Activated CD8-positive, alpha-beta memory T cell treated with anti-CD3 and anti-CD28 coated beads, Interleukin-2, amount 50 U/mL, for 1 hour (primary cell): ENCODE results near the gene CREG2.
"Not testable (repeated sequence)": the region's sequence is repeated elsewhere in the genome, so short reads cannot be mapped to it uniquely, and the experiment has no call there.

ENCODE experiments used
- DNase-seq: peaks from one replicate; pipeline ENCODE4 v3.0.0-alpha.2; 2020; ENCODE audit errors: extremely low read depth

CREG2 gene

GRCh38 chr2:101374821-101375561 lies 12.3 kb downstream of the CREG2 start:
- no peak for DNase-seq

GRCh38 chr2:101372792-101373191 lies 14.5 kb downstream of the CREG2 start:
- DNase-seq = no peak

GRCh38 chr2:101371636-101372035 lies 15.7 kb downstream of the CREG2 start:
- DNase-seq = no peak

- DNase-seq = no peak
Observed at GRCh38 chr2:101369100-101369499, 18.2 kb downstream of the CREG2 start.

- no peak for DNase-seq
Observed at GRCh38 chr2:101368376-101368775, 18.9 kb downstream of the CREG2 start.

GRCh38 chr2:101367508-101367907 lies 19.8 kb downstream of the CREG2 start:
- no peak for DNase-seq

GRCh38 chr2:101364878-101365277 lies 22.4 kb downstream of the CREG2 start:
- DNase-seq = no peak

- DNase-seq = no peak
Observed at GRCh38 chr2:101362777-101363176, 24.5 kb downstream of the CREG2 start.

- no peak for DNase-seq
Observed at GRCh38 chr2:101362316-101362715, 25.0 kb downstream of the CREG2 start.

- DNase-seq = no peak
Observed at GRCh38 chr2:101361522-101361921, 25.8 kb downstream of the CREG2 start.

GRCh38 chr2:101361121-101361520 lies 26.2 kb downstream of the CREG2 start:
- no peak for DNase-seq

- DNase-seq = no peak
Observed at GRCh38 chr2:101360232-101360631, 27.1 kb downstream of the CREG2 start.

GRCh38 chr2:101359410-101359954 lies 27.8 kb downstream of the CREG2 start:
- DNase-seq = no peak

GRCh38 chr2:101357376-101357775 lies 29.9 kb downstream of the CREG2 start:
- no peak for DNase-seq

- no peak for DNase-seq
Observed at GRCh38 chr2:101356521-101356920, 30.8 kb downstream of the CREG2 start.

- no peak for DNase-seq
Observed at GRCh38 chr2:101356055-101356454, 31.2 kb downstream of the CREG2 start.

- no peak for DNase-seq
Observed at GRCh38 chr2:101355401-101356054, 31.8 kb downstream of the CREG2 start.

GRCh38 chr2:101354420-101355311 lies 32.6 kb downstream of the CREG2 start:
- no peak for DNase-seq

GRCh38 chr2:101352631-101353030 lies 34.7 kb downstream of the CREG2 start:
- not testable (repeated sequence) for DNase-seq

- no peak for DNase-seq
Observed at GRCh38 chr2:101351207-101351606, 36.1 kb downstream of the CREG2 start.

GRCh38 chr2:101349893-101350662 lies 37.2 kb downstream of the CREG2 start:
- DNase-seq = no peak
